ENCODE data around the gene EYA2. TPM values are rescaled to one million over a fixed set of nuclear protein-coding genes. Genes with fewer than 3 reads are reported as not detected.

EYA2 gene
- total RNA-seq, 1 donor from 2014 or later: 1.4 TPM

- intact Hi-C loops (cut with micrococcal nuclease): no loop called here
- DNase-seq (no peak), ATAC-seq (no peak)
These were observed 179.3 kb downstream of the EYA2 start for GRCh38 chr20:47073766-47074475.

GRCh38 chr20:47075263-47075662 lies 180.6 kb downstream of the EYA2 start:
- DNase-seq: no peak
- ATAC-seq: no peak
- intact Hi-C loops (cut with micrococcal nuclease): no loop called here

DNA sequence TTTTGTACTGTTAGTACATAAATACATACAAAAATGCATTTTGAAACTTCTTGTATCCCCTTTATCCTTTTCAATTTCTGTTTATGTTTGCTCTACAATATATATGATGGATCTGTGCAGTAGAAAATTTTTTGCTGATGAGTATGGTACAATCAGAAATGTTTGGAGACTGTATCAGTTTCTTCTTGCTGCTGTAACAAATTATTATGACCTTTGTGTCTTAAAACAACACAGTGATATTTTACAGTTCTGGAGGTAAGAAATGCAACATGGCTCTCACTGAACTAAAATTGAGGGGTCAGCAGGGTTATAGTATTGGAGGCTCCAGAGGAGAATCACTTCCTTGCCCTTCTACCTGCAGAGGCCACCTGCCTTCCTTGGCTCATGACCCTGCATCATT lies 184.4 kb downstream of the EYA2 start:
- ATAC-seq (no peak), DNase-seq (no peak)
- intact Hi-C loops (cut with micrococcal nuclease): no loop called here

GRCh38 chr20:47080365-47080764 lies 185.7 kb downstream of the EYA2 start:
- ATAC-seq (no peak), DNase-seq (no peak)
- intact Hi-C loops (cut with micrococcal nuclease): no loop called here

DNA sequence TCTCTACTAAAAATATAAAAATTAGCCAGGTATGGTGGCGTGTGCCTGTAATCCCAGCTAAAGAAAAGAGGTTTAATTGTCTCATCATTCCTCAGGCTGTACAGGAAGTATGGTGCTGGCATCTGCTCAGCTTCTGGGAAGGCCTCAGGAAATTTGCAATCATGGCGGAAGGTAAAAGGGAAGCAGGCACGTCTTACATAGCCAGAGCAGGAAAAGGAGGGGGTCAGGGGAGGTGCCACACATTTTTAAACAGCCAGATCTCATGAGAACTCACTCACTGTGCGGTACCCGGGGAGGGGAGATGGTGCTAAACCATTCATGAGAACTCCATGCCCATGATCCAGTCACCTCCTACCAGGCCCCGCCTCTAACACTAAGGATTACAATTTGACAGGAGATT lies 191.7 kb downstream of the EYA2 start:
- ATAC-seq (no peak), DNase-seq (no peak)
- intact Hi-C loops (cut with micrococcal nuclease): no loop called here

- intact Hi-C loops (cut with micrococcal nuclease): no loop called here
- DNase-seq (no peak), ATAC-seq (no peak)
These were observed 193.7 kb downstream of the EYA2 start for GRCh38 chr20:47088335-47088734.

GRCh38 chr20:47089151-47089550 lies 194.5 kb downstream of the EYA2 start:
- intact Hi-C loops (cut with micrococcal nuclease): no loop called here
- ATAC-seq (no peak), DNase-seq (no peak)

DNA sequence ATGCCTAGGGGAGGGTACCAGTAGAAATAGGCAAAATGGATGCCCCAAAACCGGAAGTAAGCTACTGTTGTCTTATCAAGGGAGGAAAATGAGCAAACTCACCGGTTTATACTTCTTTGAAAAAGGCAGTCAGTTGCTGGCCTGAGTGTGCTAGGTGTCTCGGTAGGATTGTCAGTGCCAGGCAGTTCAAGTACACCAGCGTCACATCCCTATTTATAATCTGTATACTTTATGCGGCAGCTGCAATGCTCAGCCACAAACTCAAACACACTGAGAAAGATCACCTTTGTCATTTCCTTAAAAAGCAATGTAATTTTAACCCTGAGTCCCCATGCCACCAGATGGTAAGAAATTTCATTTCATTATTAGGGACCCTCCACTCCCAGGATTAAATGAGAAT lies 196.2 kb downstream of the EYA2 start:
- DNase-seq (no peak), ATAC-seq (no peak)
- intact Hi-C loops (cut with micrococcal nuclease): no loop called here

GRCh38 chr20:47093320-47093966 lies 198.8 kb downstream of the EYA2 start:
- no peak for DNase-seq
- intact Hi-C loops (cut with micrococcal nuclease): no loop called here
- no peak for ATAC-seq

GRCh38 chr20:47095690-47096089 lies 201.0 kb downstream of the EYA2 start:
- intact Hi-C loops (cut with micrococcal nuclease): no loop called here
- DNase-seq: no peak
- no peak for ATAC-seq

- DNase-seq (no peak), ATAC-seq (no peak)
- intact Hi-C loops (cut with micrococcal nuclease): no loop called here
These were observed 203.3 kb downstream of the EYA2 start for GRCh38 chr20:47097691-47098622.

DNA sequence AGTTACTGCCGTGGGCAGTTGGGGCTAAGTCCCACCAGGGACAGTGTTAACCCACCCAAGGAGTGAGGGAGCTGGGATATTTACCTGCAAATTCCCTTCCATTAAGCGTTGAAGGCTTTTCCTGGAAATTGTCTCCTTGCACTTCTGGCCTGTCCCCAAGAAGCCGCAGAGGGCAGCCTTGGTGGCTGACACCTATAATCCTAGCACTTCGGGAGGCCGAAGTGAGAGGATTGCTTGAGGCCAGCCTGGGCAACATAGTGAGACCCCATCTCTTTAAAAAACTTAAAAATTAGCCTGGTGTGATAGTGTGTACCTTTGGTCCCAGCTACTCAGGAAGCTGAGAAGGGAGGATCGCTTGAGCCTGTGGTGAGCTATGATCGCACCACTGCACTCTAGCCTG lies 204.4 kb downstream of the EYA2 start:
- ATAC-seq (no peak), DNase-seq (no peak)

DNA sequence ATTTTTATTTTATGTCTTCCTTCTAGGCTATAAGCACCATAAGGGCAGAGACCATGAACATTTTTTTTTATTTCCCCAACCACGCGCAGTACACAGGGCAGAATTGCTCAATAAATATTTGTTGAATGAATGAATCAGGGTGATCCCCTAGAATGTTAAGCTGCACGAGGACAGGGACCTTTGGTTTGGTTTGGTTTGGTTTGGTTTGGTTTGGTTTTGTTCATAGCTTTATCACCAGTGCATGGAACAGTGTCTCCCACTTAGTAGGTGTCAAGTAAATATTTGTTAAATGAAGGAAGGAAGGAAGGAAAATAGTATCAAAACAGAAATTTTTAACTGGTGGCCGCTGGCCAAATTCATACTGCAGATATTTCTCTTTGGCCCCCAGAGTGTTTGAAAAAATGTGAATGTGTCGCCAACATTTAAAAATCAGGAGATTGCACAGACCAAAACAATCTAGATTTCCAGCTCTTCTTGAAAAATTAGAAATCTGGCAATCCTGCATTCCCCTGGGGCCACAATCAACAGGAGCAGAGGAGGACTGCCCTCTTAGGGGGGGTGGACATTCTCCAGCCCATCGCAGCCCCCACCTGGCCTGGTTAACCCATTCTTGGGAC lies 205.3 kb downstream of the EYA2 start:
- ATAC-seq (peak; percentile 76), DNase-seq (peak; percentile 47)
- intact Hi-C loops (cut with micrococcal nuclease): no loop called here

More for the DNA sequence above, 204.4 kb downstream of the EYA2 start:
- intact Hi-C loops (cut with micrococcal nuclease): no loop called here

DNA sequence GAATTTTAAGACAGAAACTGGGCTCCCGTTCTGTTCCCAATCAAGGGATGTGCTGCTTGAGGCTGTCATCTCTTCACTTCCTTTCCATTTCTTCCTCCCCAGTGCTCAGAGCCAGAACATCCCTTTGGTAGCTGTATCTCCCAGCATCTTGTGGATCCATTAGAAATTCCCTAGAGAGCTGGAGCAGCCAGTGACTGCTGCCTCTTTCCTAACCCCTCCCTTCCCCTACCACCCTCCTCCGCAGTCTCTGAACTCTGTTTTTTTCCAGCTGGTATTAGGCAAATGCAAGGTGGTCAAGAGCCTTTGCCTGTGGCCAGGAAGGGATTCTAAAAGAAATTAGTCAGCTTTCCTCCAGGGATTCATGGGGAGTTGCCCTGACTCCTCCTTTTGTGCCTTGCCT lies 208.0 kb downstream of the EYA2 start:
- DNase-seq (no peak), ATAC-seq (peak; percentile 88)
- intact Hi-C loops (cut with micrococcal nuclease): no loop called here

DNA sequence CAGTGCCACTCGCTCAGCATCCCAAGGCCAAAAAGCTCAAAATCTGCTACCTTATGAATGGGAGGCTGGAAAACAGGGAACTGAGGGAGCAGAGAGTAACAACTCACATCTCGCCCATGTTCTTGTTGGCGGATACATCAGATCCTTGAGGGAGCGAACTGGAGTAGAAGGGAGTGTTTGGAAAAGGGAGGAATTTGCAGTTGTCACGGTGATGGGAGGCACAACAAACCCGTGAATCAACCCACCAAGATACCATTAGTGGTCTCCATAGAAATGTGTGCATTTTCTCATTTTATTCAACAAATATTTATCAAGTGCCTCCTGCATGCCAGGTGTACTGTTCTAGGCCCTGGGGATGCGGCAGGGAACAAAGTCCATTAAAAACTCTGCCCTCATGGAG lies 212.1 kb downstream of the EYA2 start:
- ATAC-seq (no peak), DNase-seq (no peak)
- intact Hi-C loops (cut with micrococcal nuclease): no loop called here

GRCh38 chr20:47108994-47109393 lies 214.4 kb downstream of the EYA2 start:
- no peak for DNase-seq
- ATAC-seq: no peak
- intact Hi-C loops (cut with micrococcal nuclease): no loop called here

DNA sequence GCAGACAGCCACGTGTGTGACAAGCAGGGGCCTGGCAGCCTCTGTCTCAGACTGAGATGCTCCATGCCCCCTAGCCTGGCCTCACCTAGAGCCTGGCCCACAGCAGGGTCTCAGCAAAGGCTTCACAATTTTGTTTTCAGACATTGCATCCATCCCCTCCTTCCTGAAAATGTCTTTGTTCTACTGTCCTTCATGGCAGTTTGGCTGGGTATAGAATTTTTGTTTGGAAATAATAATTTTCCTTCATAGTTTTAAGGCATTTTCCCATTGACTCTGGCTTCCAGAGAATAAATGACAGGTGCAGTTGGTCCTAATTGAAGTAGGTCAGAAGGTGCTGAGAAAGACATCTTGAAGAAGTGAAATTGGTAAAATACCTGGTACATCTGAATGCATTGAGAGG lies 216.2 kb downstream of the EYA2 start:
- no peak for DNase-seq
- no peak for ATAC-seq
- intact Hi-C loops (cut with micrococcal nuclease): no loop called here

GRCh38 chr20:47111576-47111975 lies 216.9 kb downstream of the EYA2 start:
- no peak for DNase-seq
- intact Hi-C loops (cut with micrococcal nuclease): no loop called here
- no peak for ATAC-seq

DNA sequence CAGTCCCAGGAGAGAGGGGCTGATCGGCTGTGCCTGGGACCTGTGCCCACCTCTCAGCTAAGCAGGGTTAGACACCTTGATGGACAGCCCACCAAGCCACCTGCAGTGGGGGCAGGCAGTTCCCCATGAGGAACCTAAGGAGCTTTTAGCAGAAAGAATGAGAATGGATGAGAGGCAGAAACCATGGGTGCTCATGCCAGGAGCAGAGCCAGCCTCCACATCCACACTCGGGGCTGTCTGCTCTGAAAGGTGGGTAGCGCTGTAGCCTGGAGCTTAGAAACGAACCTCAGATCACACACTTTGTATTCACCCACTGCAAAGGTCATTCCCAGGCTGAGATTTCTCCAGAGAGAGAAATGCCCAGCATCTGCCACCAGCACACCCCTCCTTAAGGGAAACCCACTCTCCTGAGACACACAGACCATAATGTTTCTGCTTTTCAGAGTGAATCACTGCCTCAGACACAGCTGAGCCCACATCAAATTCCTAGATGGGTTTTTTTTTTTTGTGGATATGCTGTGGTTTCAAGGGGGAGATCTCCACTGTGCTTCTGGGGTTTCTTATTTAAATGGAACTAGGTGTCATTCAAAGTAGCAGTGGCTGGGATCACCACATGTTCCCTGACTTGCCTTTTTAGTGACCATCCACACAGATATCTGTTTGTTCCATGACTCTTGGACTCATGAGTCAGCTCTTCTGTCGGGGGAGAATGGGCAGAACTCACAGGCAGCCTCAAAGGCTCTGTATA lies 218.9 kb downstream of the EYA2 start:
- intact Hi-C loops (cut with micrococcal nuclease): no loop called here
- DNase-seq (no peak), ATAC-seq (no peak)

Measured in left ventricle myocardium superior (tissue), 1 donor.